Measurements from ENCODE around the gene UBTF. TPM values are rescaled to one million over a fixed set of nuclear protein-coding genes. Genes with fewer than 3 reads are reported as not detected.

Gene UBTF
- total RNA-seq, 1 donor from 2014 or later = 146 TPM

- Mint-ChIP-seq H3K4me1 (peaks cover 9% of the 10 kb centered on the region), H3K36me3 (ENCODE audit: low read depth) (no peaks in the 10 kb centered on the region), H3K27me3 (no peaks in the 10 kb centered on the region), H3K4me3 (no peak overlapping the region), H3K9me3 (no peaks in the 10 kb centered on the region), H3K27ac (no peak overlapping the region)
- DNase-seq (no peak), ATAC-seq (ENCODE audit: low read depth) (no peak)
- POLR2A ChIA-PET = no interaction called here
- TF ChIP-seq CTCF (IDR thresholded peaks at IDR 0.05) = no peak
- intact Hi-C loops (cut with micrococcal nuclease) = loop anchor here (5.0 kb wide), 1 partner anchor 125 kb away; no protein-coding TSS in a partner anchor
- CTCF ChIA-PET = interaction anchor here (0.5 to 1.3 kb wide), 4 partner anchors 44 to 289 kb away, joined by 3 to 8 read pairs (median 6); partner anchors contain the start of gene HDAC5
Observed at GRCh38 chr17:44167181-44167861, 52.2 kb downstream of the UBTF start.

- ATAC-seq (ENCODE audit: low read depth) = no peak
- no peaks in the 10 kb centered on the region for H3K36me3 Mint-ChIP-seq (ENCODE audit: low read depth)
- H3K4me3 Mint-ChIP-seq = no peak overlapping the region
- POLR2A ChIA-PET = no interaction called here
- H3K9me3 Mint-ChIP-seq = no peaks in the 10 kb centered on the region
- intact Hi-C loops (cut with micrococcal nuclease) = no loop called here
- H3K4me1 Mint-ChIP-seq = peaks cover 5% of the 10 kb centered on the region
- CTCF ChIA-PET = no interaction called here
- no peak for DNase-seq
- H3K27ac Mint-ChIP-seq = no peak overlapping the region
- TF ChIP-seq CTCF (IDR thresholded peaks at IDR 0.05) = no peak
- H3K27me3 Mint-ChIP-seq = no peaks in the 10 kb centered on the region
Observed at GRCh38 chr17:44164476-44164875, 55.0 kb downstream of the UBTF start.

- no peaks in the 10 kb centered on the region for H3K27me3 Mint-ChIP-seq
- H3K4me3 Mint-ChIP-seq = no peak overlapping the region
- H3K9me3 Mint-ChIP-seq = no peaks in the 10 kb centered on the region
- H3K27ac Mint-ChIP-seq = no peak overlapping the region
- intact Hi-C loops (cut with micrococcal nuclease) = no loop called here
- H3K36me3 Mint-ChIP-seq (ENCODE audit: low read depth) = no peaks in the 10 kb centered on the region
- no peak for ATAC-seq (ENCODE audit: low read depth)
- no peaks in the 10 kb centered on the region for H3K4me1 Mint-ChIP-seq
- POLR2A ChIA-PET = interaction anchor here (0.8 kb wide), 1 partner anchor 31 kb away, joined by 3 read pairs; no protein-coding TSS in a partner anchor
- TF ChIP-seq CTCF (IDR thresholded peaks at IDR 0.05) = no peak
- CTCF ChIA-PET = no interaction called here
- DNase-seq = no peak
Observed at GRCh38 chr17:44159519-44160210, 59.8 kb downstream of the UBTF start.

DNA sequence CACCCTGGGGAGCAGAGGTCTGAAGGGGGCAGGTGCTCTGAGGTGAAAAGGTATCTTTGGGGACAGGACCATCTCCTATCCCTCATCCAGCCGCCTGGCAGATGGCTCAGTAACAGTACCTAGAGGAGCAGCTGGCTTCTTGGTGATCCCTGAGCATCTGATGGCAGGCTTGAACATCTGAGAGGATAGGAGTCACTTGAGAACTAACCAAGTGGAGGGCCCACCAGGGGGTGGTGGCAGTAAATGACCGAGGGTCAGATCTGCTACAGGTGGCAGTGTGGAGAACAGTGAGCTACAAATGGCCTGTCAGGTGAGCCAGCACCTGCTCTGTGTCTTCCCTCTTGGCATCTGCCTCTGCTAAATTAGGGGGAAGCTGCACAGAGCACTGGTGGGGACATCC is 64.0 kb downstream of the UBTF start:
- Mint-ChIP-seq H3K4me1 (no peaks in the 10 kb centered on the region), H3K27me3 (no peaks in the 10 kb centered on the region), H3K36me3 (ENCODE audit: low read depth) (no peaks in the 10 kb centered on the region), H3K4me3 (no peak overlapping the region), H3K27ac (no peak overlapping the region), H3K9me3 (no peaks in the 10 kb centered on the region)
- CTCF ChIA-PET = no interaction called here
- ATAC-seq (ENCODE audit: low read depth) = no peak
- intact Hi-C loops (cut with micrococcal nuclease) = no loop called here
- no peak for TF ChIP-seq CTCF (IDR thresholded peaks at IDR 0.05)
- DNase-seq = no peak
- POLR2A ChIA-PET = interaction anchor here (0.6 to 0.7 kb wide), 2 partner anchors 66 to 567 kb away, joined by 3 read pairs; no protein-coding TSS in a partner anchor

Other genes starting within 250 kb of the UBTF start
- 1.0 and 1.2 TPM in 2 replicates for gene NAGS, start 215.1 kb downstream of the UBTF start, total RNA-seq
- 23.0 and 24.6 TPM in 2 replicates for gene TMEM101, start 204.7 kb downstream of the UBTF start, total RNA-seq
- 57.3 and 68.7 TPM in 2 replicates for gene LSM12, start 153.0 kb downstream of the UBTF start, total RNA-seq
- 30.9 and 35.2 TPM in 2 replicates for gene G6PC3, start 148.9 kb downstream of the UBTF start, total RNA-seq
- 28.4 and 35.1 TPM in 2 replicates for gene HDAC5, start 96.0 kb downstream of the UBTF start, total RNA-seq
- gene HROB, start 77.7 kb downstream of the UBTF start, total RNA-seq = 2.2 and 5.0 TPM in 2 replicates
- gene ASB16, start 49.0 kb downstream of the UBTF start, total RNA-seq = not detected in 2 replicates
- 32.3 and 36.0 TPM in 2 replicates for gene TMUB2, start 32.7 kb downstream of the UBTF start, total RNA-seq
- 92.0 and 103 TPM in 2 replicates for gene ATXN7L3, start 19.8 kb downstream of the UBTF start, total RNA-seq
- gene SLC4A1, start 48.5 kb upstream of the UBTF start, total RNA-seq = 0.10 and 0.13 TPM in 2 replicates
- gene RUNDC3A, start 88.9 kb upstream of the UBTF start, total RNA-seq = 0.07 and 0.17 TPM in 2 replicates
- 119 and 129 TPM in 2 replicates for gene SLC25A39, start 105.1 kb upstream of the UBTF start, total RNA-seq
- 229 and 250 TPM in 2 replicates for gene GRN, start 125.6 kb upstream of the UBTF start, total RNA-seq
- gene FAM171A2, start 144.2 kb upstream of the UBTF start, total RNA-seq = 0.49 and 0.75 TPM in 2 replicates
- not detected in 2 replicates for gene ITGA2B, start 170.0 kb upstream of the UBTF start, total RNA-seq